GM12878 (cell line): ENCODE measurements around the gene MPC1L. TPM values are rescaled to one million over a fixed set of nuclear protein-coding genes. Genes with fewer than 3 reads are reported as not detected.

ENCODE experiments used
- ATF2 ChIP-seq: IDR thresholded peaks from 2 replicates; pipeline ENCODE4 v1.6.1; 2012; ENCODE audit warnings: low read length, inconsistent platforms
- CEBPZ ChIP-seq: fragments of 150-350 bp; IDR thresholded peaks from 2 replicates; pipeline ENCODE4 v1.6.1; 2016; ENCODE audit warnings: low read depth, low read length
- CHD4 ChIP-seq: fragments of 200-600 bp; sonication (generic); IDR thresholded peaks from 2 replicates; pipeline ENCODE4 v1.6.1; 2016; ENCODE audit warnings: mild to moderate bottlenecking
- HDAC6 ChIP-seq: fragments of 200-600 bp; sonication (generic); IDR thresholded peaks from one replicate; pipeline ENCODE4 v1.8.0; 2017; ENCODE audit warnings: antibody characterized with exemption; ENCODE audit not compliant: unreplicated experiment
- HDGF ChIP-seq: fragments of 450-650 bp; IDR thresholded peaks from 2 replicates; pipeline ENCODE4 v1.6.1; 2016; ENCODE audit warnings: antibody characterized with exemption
- MLLT1 ChIP-seq: fragments of 450-650 bp; IDR thresholded peaks from 2 replicates; pipeline ENCODE4 v1.6.1; 2016; ENCODE audit warnings: mild to moderate bottlenecking
- MXI1 ChIP-seq: fragments of 150-350 bp; IDR thresholded peaks from 2 replicates; pipeline ENCODE4 v1.6.1; 2011; ENCODE audit warnings: low read depth, mild to moderate bottlenecking, inconsistent platforms, low read length, improper control_type of control experiment
- NFIC ChIP-seq: IDR thresholded peaks from 2 replicates; pipeline ENCODE4 v1.6.1; 2012; ENCODE audit warnings: low read depth, mild to moderate bottlenecking, inconsistent platforms, low read length, moderate library complexity
- NFXL1 ChIP-seq: fragments of 450-650 bp; IDR thresholded peaks from 2 replicates; pipeline ENCODE4 v1.6.1; 2017; ENCODE audit warnings: antibody characterized with exemption, mild to moderate bottlenecking, borderline replicate concordance
- NFYB ChIP-seq: IDR thresholded peaks from 2 replicates; pipeline ENCODE4 v1.6.1; 2011; ENCODE audit warnings: low read depth, mild to moderate bottlenecking, low read length, improper control_type of control experiment, moderate library complexity; ENCODE audit not compliant: insufficient read depth
- NR2F1 ChIP-seq: fragments of 450-650 bp; conservative IDR thresholded peaks from 2 replicates; pipeline ENCODE4 v1.6.1; 2017; ENCODE audit warnings: mild to moderate bottlenecking
- PKNOX1 ChIP-seq: fragments of 450-650 bp; IDR thresholded peaks from 2 replicates; pipeline ENCODE4 v1.6.1; 2016; ENCODE audit warnings: mild to moderate bottlenecking
- PRDM15 ChIP-seq: fragments of 450-650 bp; formaldehyde crosslinking; IDR thresholded peaks from 2 replicates; pipeline ENCODE4 v1.4.0; 2020; ENCODE audit warnings: mild to moderate bottlenecking, moderate library complexity
- RAD21 ChIP-seq: IDR thresholded peaks from 2 replicates; pipeline ENCODE4 v1.6.1; 2011; ENCODE audit warnings: mild to moderate bottlenecking, low read depth, low read length, moderate library complexity; ENCODE audit not compliant: insufficient read depth
- RBBP5 ChIP-seq: fragments of 200-600 bp; sonication (generic); conservative IDR thresholded peaks from 2 replicates; pipeline ENCODE4 v1.6.1; 2016
- SMC3 ChIP-seq: IDR thresholded peaks from 2 replicates; pipeline ENCODE4 v1.6.1; 2011; ENCODE audit warnings: low read length, improper control_type of control experiment, borderline replicate concordance
- STAT1 ChIP-seq: fragments of 450-650 bp; conservative IDR thresholded peaks from 2 replicates; pipeline ENCODE4 v1.6.1; 2014; ENCODE audit warnings: antibody characterized with exemption, mild to moderate bottlenecking
- TAF1 ChIP-seq: IDR thresholded peaks from 2 replicates; pipeline ENCODE4 v1.6.1; 2011; ENCODE audit warnings: mild to moderate bottlenecking, low read depth, low read length, borderline replicate concordance
- WRNIP1 ChIP-seq: IDR thresholded peaks from 2 replicates; pipeline ENCODE4 v1.6.1; 2011; ENCODE audit warnings: low read depth, low read length, improper control_type of control experiment, borderline replicate concordance
- YY1 ChIP-seq: IDR thresholded peaks from 2 replicates; pipeline ENCODE4 v1.6.1; 2011; ENCODE audit warnings: low read depth, mild to moderate bottlenecking, low read length
- ZSCAN29 ChIP-seq: fragments of 450-650 bp; IDR thresholded peaks from 2 replicates; pipeline ENCODE4 v1.6.1; 2017; ENCODE audit warnings: mild to moderate bottlenecking, moderate library complexity
- polyA plus RNA-seq, 11 experiments: library from polyadenylated mRNA; depleted of rRNA in 4 of 11; unstranded in 6 of 11; stranded (reverse) in 5 of 11; fragments of >200 nt; fragmentation: Nextera tagmentation in 4 of 11; fragmentation: Illumina TruSeq in 1 of 11; extraction: Ambion mirVana in 4 of 11; extraction: Trizol in 1 of 11; gene quantifications; 1 replicate in 1 of 11; 2 replicates in 10 of 11; pipeline versions ENCODE4 v1.2.1 to v1.2.3, GENCODE V29; 2011 to 2016; ENCODE audit warnings: inconsistent platforms in 2 of 11, missing spikeins in 2 of 11, low read depth in 1 of 11
- total RNA-seq, 4 experiments: library from RNA; depleted of rRNA in 3 of 4; stranded (reverse); fragments of >200 nt in 3 of 4; fragmentation: Illumina TruSeq in 1 of 4; extraction: Trizol in 1 of 4; gene quantifications; 2 replicates each; pipeline versions ENCODE4 v1.2.1 to v1.2.3, GENCODE V29; 2013 to 2021

The MPC1L gene
- total and polyA plus RNA-seq, 10 of the 15 experiments (the other 5 are each of a cell fraction or from before 2014, with no cell fraction given): not detected

GRCh38 chrX:40644821-40645358 lies 21.7 kb downstream of the MPC1L start (continued):
- TF ChIP-seq MLLT1: peak; percentile 80; the same call in 1 of the 2 replicates
- no peak for TF ChIP-seq RBBP5
- no peak for TF ChIP-seq PRDM15
- no peak for TF ChIP-seq NR2F1
- peak; percentile 78 for TF ChIP-seq TAF1
- TF ChIP-seq ZSCAN29: no peak
- no peak for TF ChIP-seq CHD4
- TF ChIP-seq NFIC: peak; percentile 72; the same call in 1 of the 2 replicates
- TF ChIP-seq CEBPZ: no peak
- no peak for TF ChIP-seq MXI1
- TF ChIP-seq YY1: no peak
- TF ChIP-seq HDGF: peak; percentile 93
- no peak for TF ChIP-seq NFYB
- TF ChIP-seq NFXL1: no peak
- no peak for TF ChIP-seq HDAC6
- TF ChIP-seq SMC3: no peak
- TF ChIP-seq WRNIP1: no peak
- peak; percentile 57; the same call in 1 of the 2 replicates for TF ChIP-seq ATF2
- no peak for TF ChIP-seq PKNOX1
- no peak for TF ChIP-seq STAT1
- no peak for TF ChIP-seq RAD21
